Measurements from ENCODE around the gene PIGN.

PIGN gene

GRCh38 chr18:62186774-62187542, at the start of gene PIGN, which contains the start of gene RELCH:
Gene PIGN (minus strand): TSS chr18:62187056. CDS start chr18:62161353, 25,703 bp downstream.
Gene RELCH (plus strand): TSS chr18:62187255. CDS start chr18:62187506, 251 bp downstream.
- DNase-seq (ENCODE audit: low read depth): peak; percentile 98

DNA sequence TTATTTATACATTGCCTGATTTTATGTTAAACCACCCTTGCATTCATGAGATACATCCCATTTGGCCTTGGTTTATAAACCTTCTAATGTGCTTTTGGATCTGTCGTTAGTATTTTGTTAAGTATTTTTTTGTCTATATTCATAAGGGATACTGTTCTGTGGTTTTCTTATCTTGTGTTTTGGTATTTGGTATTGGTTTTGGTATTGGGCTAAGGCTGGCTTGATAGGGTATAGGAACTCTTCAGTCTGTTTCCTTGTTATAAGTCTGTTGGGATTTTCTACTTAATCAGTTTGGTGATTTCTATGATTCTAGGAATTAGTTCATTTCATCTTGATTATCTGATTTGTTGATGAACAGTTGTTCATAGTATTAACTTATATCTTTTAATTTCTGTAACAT, 49.4 kb upstream of the PIGN start:
- no peak for DNase-seq (ENCODE audit: low read depth)

DNA sequence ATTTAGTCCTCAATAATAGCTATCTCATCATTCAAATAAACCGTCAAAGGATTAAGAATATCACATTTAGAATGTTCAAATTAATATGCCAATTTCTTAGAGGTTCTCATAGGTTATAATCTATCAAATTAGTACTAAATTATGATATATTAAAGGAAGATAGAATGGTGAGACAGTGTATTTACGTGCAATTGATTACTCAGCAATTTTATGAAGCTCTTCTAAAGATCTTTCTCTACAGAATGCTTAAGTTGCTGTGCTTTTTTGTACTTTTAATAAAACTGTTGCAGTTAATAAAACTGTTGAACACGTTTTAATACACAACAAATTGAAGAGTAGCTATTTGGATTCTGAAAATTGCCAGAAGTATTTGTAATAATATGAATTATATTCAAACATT, 39.2 kb upstream of the PIGN start:
- DNase-seq (ENCODE audit: low read depth): no peak

- no peak for DNase-seq (ENCODE audit: low read depth)
Measured at GRCh38 chr18:62224229-62224628, 37.4 kb upstream of the PIGN start.

DNA sequence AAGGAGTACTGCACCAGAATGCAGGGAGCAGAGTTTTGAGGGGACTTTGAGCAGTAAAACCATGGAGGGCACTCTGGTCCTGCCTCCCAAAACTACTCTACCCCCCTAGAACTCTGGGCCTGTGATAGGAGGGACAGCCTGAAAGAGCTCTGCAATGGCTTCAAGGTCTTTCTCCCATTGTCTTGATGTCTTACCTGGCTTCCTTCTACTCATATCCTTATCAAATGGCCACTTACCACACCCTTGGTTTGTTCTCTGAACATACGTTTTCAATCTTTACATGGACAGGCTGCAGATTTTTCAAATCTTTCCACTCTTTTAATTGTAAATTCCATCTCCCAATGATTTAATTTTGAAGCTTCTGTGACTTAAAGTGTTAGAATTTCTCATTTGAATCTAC, 27.9 kb upstream of the PIGN start:
- DNase-seq (ENCODE audit: low read depth): no peak

- DNase-seq (ENCODE audit: low read depth): no peak
Measured at GRCh38 chr18:62211325-62211828, 24.5 kb upstream of the PIGN start.

- no peak for DNase-seq (ENCODE audit: low read depth)
Measured at GRCh38 chr18:62210138-62210537, 23.3 kb upstream of the PIGN start.

DNA sequence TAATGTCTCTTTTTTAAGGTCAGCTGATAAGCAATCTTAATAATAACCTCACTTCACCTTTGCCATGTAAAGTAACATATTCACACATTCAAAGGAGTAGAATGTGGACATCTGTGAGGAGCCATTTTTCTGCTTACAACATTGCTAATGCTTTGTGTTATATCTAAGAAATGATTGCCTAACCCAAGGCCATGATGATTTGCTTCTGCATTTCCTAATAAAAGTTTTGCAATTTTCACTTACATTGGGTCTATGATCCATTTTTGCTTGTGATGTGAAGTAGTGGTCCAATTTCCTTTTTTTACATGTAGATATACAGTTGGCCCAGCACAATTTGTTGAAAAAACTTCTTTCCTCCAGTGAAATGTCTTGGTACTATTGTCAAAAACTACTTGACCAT, 22.2 kb upstream of the PIGN start:
- DNase-seq (ENCODE audit: low read depth): peak; percentile 35

DNA sequence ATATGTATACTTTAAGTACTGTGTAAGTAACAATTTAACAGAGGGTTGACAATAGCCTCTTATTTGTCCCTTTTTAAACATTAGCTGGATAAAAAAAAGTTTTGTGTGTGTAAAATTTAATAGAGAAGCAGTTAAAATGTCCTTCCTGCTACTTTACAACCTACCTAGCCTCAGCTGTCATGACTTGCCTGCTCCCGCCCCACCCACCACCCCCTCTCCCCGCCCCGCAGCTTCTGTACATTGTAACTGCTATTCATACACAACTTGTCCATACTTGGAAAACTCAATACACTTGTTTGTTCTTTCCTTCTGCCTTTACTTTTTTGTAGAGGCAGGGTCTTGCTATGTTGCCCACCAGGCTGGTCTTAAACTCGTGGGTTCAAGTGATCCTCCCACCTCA, 19.7 kb upstream of the PIGN start:
- no peak for DNase-seq (ENCODE audit: low read depth)

DNA sequence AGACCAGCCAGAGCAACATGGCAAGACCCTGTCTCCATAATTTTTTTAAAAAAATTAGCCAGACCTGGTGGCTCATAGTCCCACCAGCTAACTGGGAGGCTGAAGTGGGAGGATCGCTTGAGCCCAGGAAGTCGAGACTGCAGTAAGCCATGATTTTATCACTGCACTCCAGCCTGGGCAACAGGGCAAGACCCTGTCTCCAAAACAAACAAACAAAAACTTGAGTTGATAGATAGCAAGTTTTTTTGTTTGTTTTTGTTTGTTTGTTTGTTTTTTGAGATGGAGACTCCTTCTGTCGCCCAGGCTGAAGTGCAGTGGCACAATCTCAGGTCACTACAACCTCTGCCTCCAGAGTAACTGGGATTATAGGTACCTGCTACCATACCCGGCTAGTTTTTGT, 19.0 kb upstream of the PIGN start:
- DNase-seq (ENCODE audit: low read depth): no peak

DNA sequence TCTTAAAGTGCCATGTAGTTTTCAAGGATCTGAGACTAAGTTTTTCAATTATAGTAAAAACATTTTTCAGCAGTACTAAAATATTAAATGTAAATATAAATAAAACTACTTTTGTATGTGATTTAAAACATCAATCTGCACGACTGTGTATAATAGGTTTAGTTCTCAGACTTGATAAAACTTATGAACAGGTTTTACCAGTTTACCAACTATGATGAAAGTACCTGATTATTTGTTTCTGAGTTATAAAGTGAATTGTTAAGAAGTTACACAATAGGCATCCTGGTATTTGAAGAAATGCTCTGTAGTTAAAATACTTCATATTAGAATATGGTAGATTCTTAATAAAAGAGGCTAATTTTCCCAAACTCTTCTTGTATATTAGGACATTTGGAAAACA, 15.0 kb upstream of the PIGN start:
- no peak for DNase-seq (ENCODE audit: low read depth)

DNA sequence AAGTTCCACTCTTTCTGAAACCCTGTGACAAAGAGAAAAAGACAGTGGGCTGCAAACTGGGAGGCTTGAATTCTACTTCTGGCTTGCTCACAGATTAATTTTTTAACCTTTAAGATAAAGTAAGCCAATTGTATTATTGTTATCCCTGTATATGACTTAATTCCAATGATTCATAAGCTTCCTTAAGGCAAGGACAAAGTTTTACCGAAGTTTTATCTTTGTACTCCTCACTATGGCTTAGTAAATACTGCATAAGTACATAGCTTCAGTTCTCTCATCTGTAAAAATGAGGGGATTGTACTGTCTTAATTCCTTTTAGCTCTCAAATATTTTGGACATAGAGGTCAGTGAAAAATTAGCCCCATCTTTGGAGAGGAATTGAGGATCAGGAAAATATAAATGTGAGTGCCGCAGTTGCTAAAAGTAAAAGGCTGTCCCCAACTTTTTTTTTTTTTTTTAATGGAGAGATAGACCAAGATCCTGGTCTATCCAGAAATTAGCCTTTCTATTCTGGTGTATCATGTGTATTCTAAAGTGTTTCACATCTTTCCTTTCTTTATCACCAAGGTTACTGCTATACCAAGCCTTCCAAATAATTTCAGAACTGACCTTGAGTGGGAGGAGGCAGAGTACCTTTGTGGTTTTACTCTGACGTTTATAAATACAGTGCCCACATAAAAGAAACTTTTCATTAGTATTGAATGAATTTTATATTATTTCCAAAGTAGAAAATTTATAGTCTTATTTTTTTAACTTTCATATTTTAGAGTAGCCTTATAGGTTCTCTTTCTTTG, 13.5 kb upstream of the PIGN start:
- peak; percentile 52 for DNase-seq (ENCODE audit: low read depth)

DNA sequence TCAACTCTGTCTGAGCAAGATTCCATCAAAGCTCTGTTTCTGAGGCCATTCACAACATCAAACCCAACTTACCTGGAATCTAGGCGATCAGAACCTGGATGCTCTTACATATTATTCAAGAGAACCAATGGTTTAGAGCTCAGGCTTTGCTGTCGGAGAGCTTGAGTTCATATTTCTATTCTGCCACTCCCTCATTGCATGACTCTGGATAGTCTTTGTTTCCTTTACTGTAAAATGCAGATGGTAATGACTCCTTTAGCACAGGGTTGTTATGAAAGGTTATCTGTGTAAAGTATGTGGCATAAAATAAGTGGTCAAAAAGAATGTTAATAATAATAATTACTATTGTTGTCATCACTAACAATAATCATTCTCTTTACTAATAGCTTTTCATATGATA, 12.8 kb upstream of the PIGN start:
- DNase-seq (ENCODE audit: low read depth): no peak

DNA sequence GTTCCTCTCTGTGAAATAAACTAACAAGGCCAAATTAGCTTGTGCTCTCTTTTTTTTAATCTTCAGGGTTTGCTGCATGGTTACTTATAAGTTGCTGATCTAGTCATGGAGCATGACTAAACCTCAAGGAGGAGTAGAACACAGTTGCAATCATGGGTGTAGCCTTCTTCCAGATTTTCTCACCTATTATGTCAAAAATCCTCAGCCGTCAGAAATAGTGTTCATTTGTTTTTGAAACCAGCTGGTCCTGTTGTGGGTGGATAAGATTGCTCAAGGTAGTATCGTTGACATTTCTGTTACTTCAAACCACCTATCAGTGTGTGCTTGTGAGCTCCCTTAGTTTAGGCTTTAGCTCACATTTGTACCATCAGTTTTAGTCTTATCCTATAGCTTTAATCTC, 11.4 kb upstream of the PIGN start:
- no peak for DNase-seq (ENCODE audit: low read depth)

- no peak for DNase-seq (ENCODE audit: low read depth)
Measured at GRCh38 chr18:62196980-62197379, 10.1 kb upstream of the PIGN start.

- DNase-seq (ENCODE audit: low read depth): no peak
Measured at GRCh38 chr18:62196079-62196478, 9.2 kb upstream of the PIGN start.

- no peak for DNase-seq (ENCODE audit: low read depth)
Measured at GRCh38 chr18:62189208-62189607, 2.4 kb upstream of the PIGN start.

GRCh38 chr18:62187543-62188510, 971 bp upstream of the PIGN start:
- DNase-seq (ENCODE audit: low read depth): peak; percentile 37

DNA sequence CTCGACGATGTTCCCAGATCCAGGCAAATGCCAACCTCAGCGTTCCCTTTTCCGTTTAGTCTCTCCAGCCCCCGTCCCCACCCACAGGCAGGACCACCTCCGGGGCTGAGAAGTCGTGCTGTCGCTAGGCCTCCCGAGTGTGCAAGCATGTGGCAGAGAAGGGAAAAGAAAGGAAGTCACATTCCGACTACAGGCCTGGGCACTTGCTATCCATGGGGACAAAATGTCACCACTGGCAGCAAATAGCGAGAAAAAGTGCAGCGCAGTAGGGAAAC, 420 bp downstream of the PIGN start:
- no peak for DNase-seq (ENCODE audit: low read depth)

GRCh38 chr18:62183578-62184195, 3.2 kb downstream of the PIGN start:
- peak; percentile 59 for DNase-seq (ENCODE audit: low read depth)

GRCh38 chr18:62182220-62182619, 4.6 kb downstream of the PIGN start:
- DNase-seq (ENCODE audit: low read depth): no peak

DNA sequence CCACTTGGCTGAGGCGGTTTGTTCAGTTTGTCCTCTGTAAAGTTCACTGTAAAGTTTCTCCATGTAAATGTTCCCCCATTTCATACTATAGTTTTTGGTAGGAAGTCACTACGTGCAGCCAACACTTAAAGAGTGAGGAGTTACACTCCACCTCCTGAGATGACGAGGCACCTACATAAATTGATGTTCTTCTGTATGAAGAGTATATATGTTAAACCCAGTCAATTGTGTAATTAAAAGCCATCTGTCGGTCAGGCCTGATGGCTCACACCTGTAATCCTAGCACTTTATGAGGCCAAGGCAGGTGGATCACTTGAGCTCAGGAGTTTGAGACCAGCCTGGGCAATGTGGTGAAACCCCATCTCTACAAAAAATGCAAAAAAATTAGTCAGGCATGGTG, 7.6 kb downstream of the PIGN start:
- no peak for DNase-seq (ENCODE audit: low read depth)
